Urinary bladder (tissue), 4 donors: ENCODE measurements around the gene PCDHGA7. TPM values are rescaled to one million over a fixed set of nuclear protein-coding genes. Genes with fewer than 3 reads are reported as not detected.
"Not testable (repeated sequence)": the region's sequence is repeated elsewhere in the genome, so short reads cannot be mapped to it uniquely, and the experiment has no call there.

Experiments used
- DNase-seq: peaks from one replicate; pipeline ENCODE4 v3.0.0-alpha.2; 2015; ENCODE audit errors: extremely low spot score
- H3K27ac ChIP-seq: one replicate; pipeline ENCODE4 v1.5.1; 2013; ENCODE audit warnings: low read depth, mild to moderate bottlenecking, moderate library complexity
- H3K36me3 ChIP-seq: one replicate; pipeline ENCODE4 v1.6.1; 2013; ENCODE audit warnings: mild to moderate bottlenecking, moderate library complexity; ENCODE audit not compliant: insufficient read depth
- H3K4me1 ChIP-seq: one replicate; pipeline ENCODE4 v1.6.1; 2013; ENCODE audit warnings: mild to moderate bottlenecking, moderate library complexity; ENCODE audit not compliant: insufficient read depth
- H3K4me3 ChIP-seq: one replicate; pipeline ENCODE4 v1.5.1; 2013; ENCODE audit warnings: low read depth, low read length
- WGBS: extraction: QIAGEN DNeasy Blood & Tissue Kit; methylation state at CpG from one replicate; pipeline ENCODE4 v1.1.7; 2013; 5-methylcytosine and 5-hydroxymethylcytosine counted together
- polyA plus RNA-seq: library from polyadenylated mRNA; stranded (reverse); fragments of 200-250 nt; gene quantifications from one replicate; pipeline ENCODE4 v1.2.3, GENCODE V29; 2013
- total RNA-seq: library from RNA; depleted of rRNA; stranded (reverse); fragments of >200 nt; gene quantifications from one replicate; pipeline ENCODE4 v1.2.3, GENCODE V29; 2014
- donor health status: healthy with polysubstance abuse.
- donor health status: healthy.

The PCDHGA7 gene
- total RNA-seq (6.9 TPM), polyA plus RNA-seq (1.9 TPM)

DNA sequence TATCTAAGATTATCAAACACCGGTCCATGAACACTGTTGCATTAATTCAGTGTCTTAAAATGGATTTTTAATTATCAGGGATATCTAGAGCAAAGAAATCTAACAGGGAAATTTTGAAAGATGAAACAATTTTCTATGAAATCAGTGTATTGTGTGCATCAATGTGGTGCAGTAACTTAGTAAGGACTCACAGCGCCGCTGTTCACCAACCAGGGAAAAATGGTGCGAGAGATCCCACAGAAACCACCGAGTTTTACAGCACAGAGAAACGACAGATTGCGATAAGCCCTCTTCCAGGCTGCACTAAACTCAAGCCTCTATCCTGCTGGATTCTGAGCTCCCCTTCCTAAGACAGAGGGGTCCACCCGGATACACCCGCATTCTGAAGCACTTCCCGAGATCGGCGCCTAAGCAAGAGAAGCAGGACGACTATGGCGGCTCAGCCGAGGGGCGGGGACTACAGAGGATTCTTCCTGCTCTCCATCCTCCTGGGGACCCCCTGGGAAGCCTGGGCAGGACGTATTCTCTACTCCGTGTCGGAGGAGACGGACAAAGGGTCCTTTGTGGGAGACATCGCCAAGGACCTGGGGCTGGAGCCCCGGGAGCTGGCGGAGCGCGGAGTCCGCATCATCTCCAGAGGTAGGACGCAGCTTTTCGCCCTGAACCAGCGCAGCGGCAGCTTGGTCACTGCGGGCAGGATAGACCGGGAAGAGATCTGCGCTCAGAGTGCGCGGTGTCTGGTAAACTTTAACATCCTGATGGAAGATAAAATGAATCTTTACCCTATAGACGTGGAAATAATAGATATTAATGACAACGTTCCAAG is at the start of gene PCDHGA7:
PCDHGA7 (plus strand) TSS at position 274 of the 826 bp plus-strand sequence; CDS start at position 432, 158 bp downstream.
- Histone ChIP-seq H3K4me1 (no peaks in the 10 kb centered on the region), H3K4me3 (no peak within 1 kb of the TSS), H3K27ac (no peak within 1 kb of the TSS), H3K36me3 (peaks cover 1% of the 10 kb centered on the region)
- no peak for DNase-seq
- 13% methylated on average over 37 of the region's 37 CpGs for WGBS

DNA sequence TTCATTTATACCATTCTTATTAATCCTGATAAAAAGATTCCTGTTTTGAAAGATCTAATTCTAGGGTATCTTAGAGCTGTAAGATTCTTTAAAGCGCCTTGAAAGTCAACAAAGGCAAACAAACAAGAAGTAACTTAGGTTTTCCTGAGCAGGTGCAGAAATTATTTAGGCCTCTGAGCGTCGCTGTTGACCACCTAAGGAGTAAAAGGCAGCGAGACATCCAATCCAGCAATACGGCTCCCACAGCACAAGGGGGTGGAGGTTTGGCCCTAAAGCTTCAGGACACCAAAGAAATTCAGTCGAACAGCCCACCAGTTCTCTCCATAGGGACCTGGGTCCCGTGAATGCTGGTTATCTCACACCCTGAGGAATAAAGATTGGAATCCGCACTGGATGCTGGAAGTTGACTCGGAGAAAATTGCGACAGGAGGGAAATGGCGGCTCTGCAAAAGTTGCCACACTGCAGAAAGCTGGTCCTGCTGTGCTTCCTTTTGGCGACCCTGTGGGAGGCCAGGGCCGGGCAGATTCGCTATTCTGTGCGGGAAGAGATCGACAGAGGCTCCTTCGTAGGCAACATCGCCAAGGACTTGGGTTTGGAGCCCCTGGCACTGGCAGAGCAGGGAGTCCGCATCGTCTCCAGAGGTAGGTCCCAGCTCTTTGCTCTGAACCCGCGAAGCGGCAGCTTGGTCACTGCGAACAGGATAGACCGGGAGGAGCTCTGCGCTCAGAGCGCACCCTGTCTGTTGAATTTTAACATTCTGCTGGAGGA is 43.8 kb upstream of the PCDHGA7 start, which contains the start of gene PCDHGA2:
PCDHGA2 (plus strand) TSS at position 223 of the 769 bp plus-strand sequence.
- WGBS, result 9% methylated on average over 27 of the region's 27 CpGs

DNA sequence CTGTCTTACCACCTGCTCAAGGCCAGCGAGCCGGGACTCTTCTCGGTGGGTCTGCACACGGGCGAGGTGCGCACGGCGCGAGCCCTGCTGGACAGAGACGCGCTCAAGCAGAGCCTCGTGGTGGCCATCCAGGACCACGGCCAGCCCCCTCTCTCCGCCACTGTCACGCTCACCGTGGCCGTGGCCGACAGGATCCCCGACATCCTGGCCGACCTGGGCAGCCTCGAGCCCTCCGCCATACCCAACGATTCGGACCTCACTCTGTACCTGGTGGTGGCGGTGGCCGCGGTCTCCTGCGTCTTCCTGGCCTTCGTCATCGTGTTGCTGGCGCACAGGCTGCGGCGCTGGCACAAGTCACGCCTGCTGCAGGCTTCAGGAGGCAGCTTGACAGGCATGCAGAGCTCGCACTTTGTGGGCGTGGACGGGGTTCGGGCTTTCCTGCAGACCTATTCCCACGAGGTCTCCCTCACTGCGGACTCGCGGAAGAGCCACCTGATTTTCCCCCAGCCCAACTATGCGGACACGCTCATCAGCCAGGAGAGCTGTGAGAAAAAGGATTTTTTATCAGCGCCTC is 41.7 kb upstream of the PCDHGA7 start:
- not testable (repeated sequence) for H3K4me1 ChIP-seq, DNase-seq, H3K4me3 ChIP-seq, H3K27ac ChIP-seq, H3K36me3 ChIP-seq
- 65% methylated on average over 45 of the region's 45 CpGs for WGBS

More for the DNA sequence above, 43.8 kb upstream of the PCDHGA7 start, which contains the start of gene PCDHGA2:
- no peak for DNase-seq
- Histone ChIP-seq H3K4me3 (peak within 1 kb of the TSS; percentile 0), H3K4me1 (no peaks in the 10 kb centered on the region), H3K36me3 (no peaks in the 10 kb centered on the region), H3K27ac (no peak within 1 kb of the TSS)

DNA sequence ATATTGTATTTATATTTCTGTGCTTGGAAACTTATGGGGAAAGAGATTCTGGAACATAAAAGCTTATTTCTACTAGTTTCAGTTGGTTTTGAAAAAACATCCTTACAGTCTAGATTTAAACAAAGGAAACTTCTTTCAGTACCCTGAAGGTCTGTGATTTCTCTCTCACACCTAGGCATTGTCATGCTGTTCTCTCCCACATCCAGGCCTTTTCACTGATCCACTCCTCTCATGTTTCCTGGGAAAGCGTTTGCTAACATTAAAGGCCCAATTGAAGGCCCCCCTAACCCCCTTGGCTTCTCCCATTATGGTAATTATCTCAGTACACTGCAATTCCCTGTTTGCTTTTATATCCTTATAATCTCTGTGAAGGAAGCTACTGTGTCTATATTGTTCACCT is 39.8 kb upstream of the PCDHGA7 start:
- H3K36me3 ChIP-seq, result no peaks in the 10 kb centered on the region
- no peaks in the 10 kb centered on the region for H3K4me1 ChIP-seq
- 16% methylated on average over 1 of the region's 1 CpG for WGBS
- DNase-seq, result no peak
- H3K27ac ChIP-seq, result no peak overlapping the region
- no peak overlapping the region for H3K4me3 ChIP-seq

DNA sequence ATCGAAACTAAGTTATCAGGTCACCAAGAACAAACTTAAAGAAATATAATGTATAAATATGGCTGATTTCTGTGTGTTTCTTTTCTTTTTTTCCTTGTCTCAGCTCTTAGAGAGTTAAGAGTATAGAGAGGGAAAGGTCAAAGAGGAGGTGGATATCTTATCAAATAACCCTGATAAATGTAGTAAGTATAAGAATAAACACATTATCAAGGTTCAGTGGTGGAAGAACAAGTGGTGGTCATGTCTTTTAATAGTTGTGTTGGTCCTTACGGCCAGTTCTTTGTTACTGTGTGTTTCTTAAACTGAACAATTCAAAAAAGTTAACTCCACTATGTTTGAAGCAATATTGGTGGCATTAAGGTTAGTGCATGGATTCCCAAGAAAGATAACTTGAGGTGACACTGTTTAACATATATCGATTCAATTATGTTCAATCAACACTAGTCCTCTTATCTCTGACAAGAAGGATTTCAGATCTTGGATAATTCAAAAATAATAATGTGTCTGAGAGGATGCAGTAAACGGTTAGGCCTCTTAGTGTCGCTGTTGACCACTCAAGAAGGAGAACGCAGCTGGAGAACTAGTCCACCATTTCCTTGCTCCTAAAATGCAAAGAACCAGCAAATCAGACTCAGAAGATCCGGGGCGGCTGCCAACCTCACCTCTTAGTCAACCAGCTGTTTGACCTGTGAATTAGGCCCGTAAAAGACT is 39.1 kb upstream of the PCDHGA7 start, which contains the start of gene PCDHGA3:
PCDHGA3 (plus strand) TSS at position 588 of the 711 bp plus-strand sequence. CDS start 205 bp downstream, outside the sequence.
- H3K36me3 ChIP-seq, result no peaks in the 10 kb centered on the region
- H3K4me1 ChIP-seq, result no peaks in the 10 kb centered on the region
- peak within 1 kb of the TSS; percentile 30 for H3K4me3 ChIP-seq
- 25% methylated on average over 9 of the region's 9 CpGs for WGBS
- DNase-seq, result no peak
- no peak within 1 kb of the TSS for H3K27ac ChIP-seq

DNA sequence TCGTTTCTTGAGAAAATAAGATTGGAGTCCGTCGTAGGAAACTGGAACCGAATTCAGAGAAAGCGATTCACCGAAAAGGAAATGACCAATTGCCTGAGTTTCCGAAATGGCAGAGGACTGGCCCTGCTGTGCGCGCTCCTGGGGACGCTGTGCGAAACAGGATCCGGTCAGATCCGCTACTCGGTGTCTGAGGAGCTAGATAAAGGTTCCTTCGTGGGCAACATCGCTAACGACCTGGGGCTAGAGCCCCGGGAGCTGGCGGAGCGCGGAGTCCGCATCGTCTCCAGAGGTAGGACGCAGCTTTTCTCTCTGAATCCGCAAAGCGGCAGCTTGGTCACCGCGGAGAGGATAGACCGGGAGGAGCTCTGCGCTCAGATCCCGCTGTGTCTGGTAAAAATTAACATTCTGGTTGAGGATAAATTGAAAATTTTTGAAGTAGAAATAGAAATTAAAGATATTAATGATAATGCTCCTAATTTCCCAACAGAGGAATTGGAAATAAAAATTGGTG is 38.5 kb upstream of the PCDHGA7 start:
- Histone ChIP-seq H3K36me3 (no peaks in the 10 kb centered on the region), H3K4me1 (no peaks in the 10 kb centered on the region), H3K27ac (no peak overlapping the region), H3K4me3 (peak overlapping the region; percentile 30)
- no peak for DNase-seq
- WGBS, result 21% methylated on average over 31 of the region's 31 CpGs

DNA sequence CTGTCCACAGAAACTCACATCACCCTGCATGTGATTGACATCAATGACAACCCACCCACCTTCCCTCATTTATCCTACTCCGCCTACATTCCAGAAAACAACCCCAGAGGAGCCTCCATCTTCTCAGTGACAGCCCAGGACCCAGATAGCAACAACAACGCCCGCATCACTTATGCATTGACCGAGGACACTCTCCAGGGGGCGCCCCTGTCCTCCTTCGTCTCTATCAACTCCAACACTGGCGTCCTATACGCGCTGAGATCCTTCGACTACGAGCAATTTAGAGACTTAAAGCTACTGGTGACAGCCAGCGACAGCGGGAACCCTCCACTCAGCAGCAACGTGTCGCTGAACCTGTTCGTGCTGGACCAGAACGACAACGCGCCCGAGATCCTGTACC is 37.2 kb upstream of the PCDHGA7 start:
- Histone ChIP-seq H3K27ac (no peak overlapping the region), H3K4me3 (no peak overlapping the region), H3K36me3 (no peaks in the 10 kb centered on the region), H3K4me1 (no peaks in the 10 kb centered on the region)
- no peak for DNase-seq
- WGBS, result 34% methylated on average over 20 of the region's 20 CpGs

DNA sequence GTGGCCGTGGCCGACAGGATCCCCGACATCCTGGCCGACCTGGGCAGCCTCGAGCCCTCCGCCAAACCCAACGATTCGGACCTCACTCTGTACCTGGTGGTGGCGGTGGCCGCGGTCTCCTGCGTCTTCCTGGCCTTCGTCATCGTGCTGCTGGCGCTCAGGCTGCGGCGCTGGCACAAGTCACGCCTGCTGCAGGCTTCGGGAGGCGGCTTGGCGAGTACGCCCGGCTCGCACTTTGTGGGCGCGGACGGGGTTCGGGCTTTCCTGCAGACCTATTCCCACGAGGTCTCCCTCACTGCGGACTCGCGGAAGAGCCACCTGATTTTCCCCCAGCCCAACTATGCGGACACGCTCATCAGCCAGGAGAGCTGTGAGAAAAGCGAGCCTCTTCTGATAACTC is 36.5 kb upstream of the PCDHGA7 start:
- not testable (repeated sequence) for H3K4me1 ChIP-seq, H3K36me3 ChIP-seq, H3K4me3 ChIP-seq, DNase-seq, H3K27ac ChIP-seq
- WGBS, result 45% methylated on average over 25 of the region's 35 CpGs

DNA sequence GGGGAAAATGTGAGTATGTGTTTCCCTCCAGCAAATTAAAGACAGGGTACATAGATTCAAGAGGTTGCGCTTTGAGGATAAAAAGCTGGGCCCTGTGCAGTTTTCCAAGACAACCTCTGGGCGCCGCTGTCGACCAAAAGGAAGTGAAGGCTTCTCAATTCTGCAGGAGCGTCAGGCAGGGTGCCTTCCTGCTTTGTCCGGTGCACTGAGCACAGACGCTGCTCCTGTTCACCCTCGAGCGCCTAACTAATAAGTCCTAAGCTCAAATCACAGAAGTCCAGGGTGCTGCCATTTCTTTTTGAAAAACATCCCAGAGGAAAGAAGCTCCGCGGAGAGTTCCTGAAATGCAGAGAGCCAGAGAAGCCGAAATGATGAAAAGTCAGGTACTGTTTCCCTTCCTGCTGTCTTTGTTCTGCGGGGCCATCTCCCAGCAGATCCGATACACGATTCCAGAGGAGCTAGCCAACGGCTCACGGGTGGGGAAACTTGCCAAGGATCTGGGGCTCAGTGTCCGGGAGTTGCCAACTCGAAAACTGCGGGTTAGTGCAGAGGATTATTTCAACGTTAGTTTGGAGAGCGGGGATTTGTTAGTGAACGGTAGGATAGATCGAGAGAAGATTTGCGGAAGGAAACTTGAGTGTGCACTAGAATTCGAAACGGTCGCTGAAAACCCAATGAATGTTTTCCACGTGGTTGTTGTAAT is 32.5 kb upstream of the PCDHGA7 start, which contains the start of gene PCDHGB1:
PCDHGB1 (plus strand) TSS at position 183 of the 703 bp plus-strand sequence; CDS start at position 345, 162 bp downstream.
- Histone ChIP-seq H3K27ac (no peak within 1 kb of the TSS), H3K36me3 (no peaks in the 10 kb centered on the region), H3K4me3 (no peak within 1 kb of the TSS), H3K4me1 (no peaks in the 10 kb centered on the region)
- DNase-seq, result no peak
- WGBS, result 26% methylated on average over 29 of the region's 29 CpGs

DNA sequence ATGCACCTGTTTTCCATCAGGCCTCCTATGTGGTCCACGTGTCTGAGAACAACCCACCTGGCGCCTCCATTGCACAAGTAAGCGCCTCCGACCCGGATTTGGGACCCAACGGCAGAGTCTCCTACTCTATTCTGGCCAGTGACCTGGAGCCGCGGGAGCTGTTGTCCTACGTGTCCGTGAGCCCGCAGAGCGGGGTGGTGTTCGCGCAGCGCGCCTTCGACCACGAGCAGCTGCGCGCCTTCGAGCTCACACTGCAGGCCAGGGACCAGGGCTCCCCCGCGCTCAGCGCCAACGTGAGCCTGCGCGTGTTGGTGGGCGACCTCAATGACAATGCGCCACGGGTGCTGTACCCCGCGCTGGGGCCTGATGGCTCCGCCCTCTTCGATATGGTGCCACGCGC is 31.0 kb upstream of the PCDHGA7 start:
- WGBS, result 33% methylated on average over 32 of the region's 36 CpGs
- no peaks in the 10 kb centered on the region for H3K4me1 ChIP-seq
- H3K4me3 ChIP-seq, result no peak overlapping the region
- H3K27ac ChIP-seq, result no peak overlapping the region
- DNase-seq, result no peak
- no peaks in the 10 kb centered on the region for H3K36me3 ChIP-seq

DNA sequence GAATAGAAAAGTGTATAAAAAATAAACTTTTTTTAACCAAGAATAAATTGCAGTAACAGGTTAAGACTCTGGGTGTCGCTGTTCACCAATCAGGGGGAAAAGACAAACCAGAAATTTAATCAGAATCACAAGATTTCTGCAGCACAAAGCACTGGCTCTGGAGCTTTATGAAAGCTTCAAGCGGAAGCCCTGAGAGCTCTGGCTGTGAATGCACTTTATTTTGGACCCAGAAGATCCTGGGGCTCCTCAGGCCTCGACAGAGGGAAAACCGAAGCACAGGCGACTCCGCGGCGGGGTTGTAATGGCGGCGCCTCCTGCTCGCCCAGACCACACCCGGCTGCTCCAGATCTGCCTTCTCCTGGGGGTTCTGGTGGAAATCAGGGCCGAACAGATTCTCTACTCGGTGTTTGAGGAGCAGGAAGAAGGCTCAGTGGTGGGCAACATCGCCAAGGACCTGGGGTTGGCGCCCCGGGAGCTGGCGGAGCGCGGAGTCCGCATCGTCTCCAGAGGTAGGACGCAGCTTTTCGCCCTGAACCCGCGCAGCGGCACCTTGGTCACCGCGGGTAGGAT is 27.6 kb upstream of the PCDHGA7 start, which contains the start of gene PCDHGA4:
PCDHGA4 (plus strand) TSS at position 122 of the 570 bp plus-strand sequence; CDS start at position 209, 87 bp downstream.
- no peaks in the 10 kb centered on the region for H3K4me1 ChIP-seq
- H3K4me3 ChIP-seq, result peak within 1 kb of the TSS; percentile 10
- no peaks in the 10 kb centered on the region for H3K36me3 ChIP-seq
- no peak within 1 kb of the TSS for H3K27ac ChIP-seq
- no peak for DNase-seq
- WGBS, result 14% methylated on average over 29 of the region's 29 CpGs

DNA sequence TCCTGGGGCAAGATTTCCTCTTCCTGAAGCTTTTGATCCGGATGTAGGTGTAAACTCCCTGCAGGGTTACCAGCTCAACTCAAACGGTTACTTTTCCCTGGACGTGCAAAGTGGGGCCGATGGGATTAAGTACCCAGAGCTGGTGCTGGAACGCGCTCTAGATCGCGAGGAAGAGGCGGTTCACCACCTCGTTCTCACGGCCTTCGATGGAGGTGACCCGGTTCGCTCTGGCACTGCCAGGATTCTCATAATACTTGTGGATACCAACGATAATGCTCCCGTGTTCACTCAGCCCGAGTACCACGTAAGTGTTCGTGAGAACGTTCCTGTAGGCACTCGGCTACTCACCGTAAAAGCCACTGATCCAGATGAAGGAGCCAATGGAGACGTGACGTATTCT is 26.9 kb upstream of the PCDHGA7 start:
- H3K27ac ChIP-seq, result no peak overlapping the region
- no peak overlapping the region for H3K4me3 ChIP-seq
- no peak for DNase-seq
- 49% methylated on average over 24 of the region's 24 CpGs for WGBS
- H3K36me3 ChIP-seq, result no peaks in the 10 kb centered on the region
- H3K4me1 ChIP-seq, result no peaks in the 10 kb centered on the region
